ENCODE measurements around the gene CIB2.
A peak's percentile ranks its signal among the peaks of the same experiment; 100 is the strongest.

Gene CIB2

DNA sequence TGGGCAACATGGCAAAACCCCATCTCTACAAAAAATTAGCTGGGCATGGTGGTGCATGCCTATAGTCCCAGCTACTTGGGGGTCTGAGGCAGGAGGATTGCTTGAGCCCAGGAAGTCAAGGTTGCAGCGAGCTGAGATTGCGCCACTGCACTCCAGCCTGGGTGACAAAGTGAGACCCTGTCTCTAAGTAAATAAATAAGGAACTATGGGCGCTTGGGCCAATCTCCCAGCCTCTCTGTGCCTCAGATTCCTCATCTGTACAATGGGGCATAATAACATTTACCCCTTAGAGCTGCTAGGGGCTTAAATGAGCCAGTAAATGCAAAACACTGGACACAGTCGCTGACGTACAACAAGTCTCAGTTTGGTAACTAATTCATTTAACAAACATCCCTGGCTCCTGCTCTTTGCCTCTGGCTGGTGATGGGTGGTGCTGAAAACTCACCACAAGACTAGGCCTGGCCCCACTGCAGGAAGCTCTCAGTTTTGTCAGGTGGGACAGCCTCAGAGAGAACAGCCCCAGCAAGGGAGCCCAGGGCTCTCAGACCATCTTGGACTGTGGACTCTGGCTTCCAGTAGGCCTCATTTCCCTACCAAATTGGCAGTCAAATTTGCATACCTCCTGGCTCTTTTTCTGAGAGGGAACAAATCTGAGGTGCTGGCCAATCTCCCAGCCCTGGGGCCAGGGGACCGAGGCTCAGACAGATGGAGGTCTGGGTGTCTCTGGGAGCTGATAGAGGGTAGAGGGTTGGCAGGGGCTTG is 47.4 kb downstream of the CIB2 start:
- no peak for DNase-seq (ENCODE audit: low spot score)

DNA sequence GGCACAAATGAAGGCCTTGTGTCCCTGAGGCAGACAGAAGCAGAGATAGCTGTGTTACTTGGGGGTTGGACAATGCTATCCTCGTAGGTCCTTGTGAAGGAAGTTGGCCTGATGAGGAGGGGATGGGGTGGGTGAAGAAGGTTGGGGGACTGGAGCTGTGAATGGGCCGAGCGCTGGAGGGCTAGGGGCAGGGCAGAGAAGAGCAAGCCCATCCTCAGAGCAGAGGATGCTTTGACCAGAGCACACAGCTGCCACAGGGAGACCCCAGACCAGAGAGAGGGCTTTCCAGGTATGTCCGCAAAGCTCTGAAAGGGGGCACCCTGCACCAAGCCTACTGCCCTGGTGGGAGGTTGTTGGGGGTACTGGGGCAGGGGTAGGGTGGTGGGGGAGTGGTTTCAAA is 48.1 kb downstream of the CIB2 start:
- no peak for DNase-seq (ENCODE audit: low spot score)

- DNase-seq (ENCODE audit: low spot score): no peak
Measured at GRCh38 chr15:78082743-78083110, 48.5 kb downstream of the CIB2 start.

DNA sequence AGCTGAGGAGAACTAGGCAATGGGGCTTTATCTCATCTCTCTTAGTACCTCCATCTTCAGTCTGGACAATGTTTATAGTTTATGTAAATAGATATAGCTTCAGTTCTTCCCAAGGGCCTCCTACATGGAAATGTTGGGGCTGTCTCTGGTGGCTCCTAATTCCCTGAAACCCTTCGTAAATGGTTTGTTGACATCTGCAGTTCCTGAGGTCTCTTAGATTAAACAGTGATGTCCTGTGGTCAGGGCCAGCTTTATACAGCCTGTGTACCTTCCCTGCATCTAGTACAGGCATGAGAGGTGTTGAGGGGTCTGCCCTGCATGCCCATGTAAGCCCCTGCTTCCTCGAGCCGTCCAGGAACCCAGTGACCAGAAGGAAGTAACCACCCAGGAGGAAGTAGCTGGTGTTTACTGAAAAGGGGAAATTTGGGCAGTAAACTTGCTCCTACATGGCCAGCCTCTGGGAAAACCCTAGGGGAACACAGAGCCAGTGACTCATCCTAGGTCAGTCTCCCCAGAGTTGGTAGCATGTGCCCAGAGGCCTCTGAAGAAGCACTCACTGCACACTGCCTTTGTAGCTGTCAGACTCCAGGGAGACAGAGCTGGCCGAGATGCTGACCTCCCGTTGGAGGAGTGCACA is 49.0 kb downstream of the CIB2 start:
- no peak for DNase-seq (ENCODE audit: low spot score)

GRCh38 chr15:78080088-78080460 is 51.2 kb downstream of the CIB2 start:
- DNase-seq (ENCODE audit: low spot score): no peak

- DNase-seq (ENCODE audit: low spot score): no peak
Measured at GRCh38 chr15:78079298-78080087, 51.8 kb downstream of the CIB2 start.

- no peak for DNase-seq (ENCODE audit: low spot score)
Measured at GRCh38 chr15:78077871-78078210, 53.4 kb downstream of the CIB2 start.

GRCh38 chr15:78077053-78077870 is 54.0 kb downstream of the CIB2 start, which contains the start of gene TBC1D2B:
Gene TBC1D2B, minus strand, starts transcription at chr15:78077711. Its CDS starts 59 bp downstream, at chr15:78077652.
- peak; percentile 31 for DNase-seq (ENCODE audit: low spot score)

DNA sequence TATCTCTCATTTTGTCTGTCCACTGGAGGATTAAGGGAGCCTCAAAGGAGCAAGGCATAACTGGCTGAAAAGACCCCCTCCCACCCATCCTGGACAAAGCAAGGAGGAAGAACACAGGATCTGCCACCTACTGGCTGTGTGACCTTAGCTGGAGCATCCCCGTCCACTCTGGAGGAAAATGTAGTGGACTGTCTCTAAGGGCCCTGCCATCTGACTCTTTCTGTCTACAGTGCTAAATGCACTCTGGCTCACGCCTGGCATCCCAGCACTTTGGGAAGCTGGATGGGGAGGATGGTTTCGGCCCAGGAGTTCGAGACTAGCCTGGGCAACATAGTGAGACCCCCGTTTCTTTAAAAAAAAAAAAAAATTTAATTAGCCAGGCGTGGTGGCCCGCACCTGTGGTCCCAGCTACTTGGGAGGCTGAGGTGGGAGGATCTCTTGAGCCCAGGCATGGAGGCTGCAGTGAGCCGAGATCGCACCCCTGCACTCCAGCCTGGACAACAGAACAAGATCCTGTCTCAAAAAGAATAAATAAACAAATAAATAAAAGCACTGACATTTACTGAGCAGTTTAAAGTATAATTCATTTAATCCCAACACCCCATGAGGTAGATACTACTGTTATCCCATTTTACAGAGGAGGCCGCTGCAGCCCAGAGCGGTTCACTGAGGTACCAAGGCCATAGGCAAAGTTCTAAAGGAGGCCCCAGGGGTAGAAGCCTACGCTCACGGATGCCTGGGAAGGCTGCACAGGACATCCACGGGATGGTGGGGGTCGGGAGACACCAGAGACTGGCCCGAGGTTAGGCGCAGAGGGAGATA is 54.8 kb downstream of the CIB2 start:
- DNase-seq (ENCODE audit: low spot score): no peak

DNA sequence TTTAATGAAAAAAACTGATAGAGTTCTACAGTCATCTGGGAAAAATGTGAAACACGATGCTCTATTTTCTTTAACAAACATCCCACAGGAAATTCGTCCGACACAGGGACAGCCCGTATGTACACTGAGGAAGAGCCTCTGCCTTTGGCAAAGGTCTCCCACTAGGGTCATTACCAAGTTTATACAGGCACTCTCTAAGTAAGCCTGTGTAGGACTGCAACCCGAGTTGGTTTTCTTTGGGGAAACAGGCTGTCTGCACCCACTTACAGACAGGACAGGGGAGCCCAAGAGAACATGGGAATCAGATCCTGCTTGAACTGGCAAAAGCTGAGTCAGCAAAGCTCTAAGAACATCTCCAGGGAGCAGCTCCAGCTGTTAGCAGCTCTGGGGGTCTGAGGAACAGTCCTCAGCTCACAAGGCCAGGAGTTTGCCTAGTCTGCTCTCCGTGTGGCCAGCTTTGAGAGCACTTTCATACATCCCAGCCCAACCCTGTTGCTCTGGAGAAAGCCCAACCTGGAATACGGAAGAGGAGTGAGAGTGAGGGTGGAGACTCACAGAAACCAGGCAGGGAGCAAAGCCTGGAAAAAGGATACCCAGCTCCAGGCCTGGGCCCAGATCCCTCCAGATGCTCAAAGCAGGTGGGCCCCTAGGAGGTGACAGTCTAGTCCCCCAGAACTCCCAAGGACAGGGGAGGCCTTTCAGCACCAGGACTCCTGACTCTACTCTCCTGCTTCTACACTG is 55.6 kb downstream of the CIB2 start:
- no peak for DNase-seq (ENCODE audit: low spot score)

DNA sequence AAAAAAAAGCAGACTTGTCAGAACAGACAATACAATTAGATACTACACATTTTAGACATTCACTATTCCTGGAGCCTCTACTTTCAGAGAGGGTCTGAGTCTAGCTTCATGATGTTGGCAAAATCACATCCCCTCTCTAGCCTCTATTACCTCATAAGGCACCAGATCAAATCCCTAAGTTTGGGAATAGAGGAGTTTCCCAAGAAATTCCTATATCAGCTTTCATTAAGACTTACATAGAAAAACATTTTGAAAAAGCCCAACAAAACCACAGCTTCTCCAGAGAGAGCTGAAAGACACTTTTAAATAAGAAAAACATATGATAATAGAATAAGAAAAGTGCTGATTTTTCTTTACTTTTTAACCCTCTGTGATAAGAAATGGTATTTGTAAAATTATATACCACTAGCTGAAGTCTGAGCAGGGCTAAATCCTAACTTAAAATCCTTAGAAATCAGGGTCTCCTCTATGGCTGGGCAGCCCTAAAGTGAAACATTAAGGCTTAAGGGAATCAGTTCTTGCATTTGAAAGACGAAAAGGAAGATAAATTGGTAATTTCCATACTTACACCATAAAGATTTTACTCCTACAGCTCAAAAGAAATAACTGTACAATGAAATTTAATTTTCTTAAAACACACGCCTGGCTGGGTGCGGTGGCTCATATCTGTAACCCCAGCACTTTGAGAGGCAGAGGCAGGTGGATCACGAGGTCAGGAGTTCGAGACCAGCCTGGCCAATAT is 58.0 kb downstream of the CIB2 start:
- DNase-seq (ENCODE audit: low spot score): no peak

GRCh38 chr15:78072080-78072892 is 59.0 kb downstream of the CIB2 start:
- no peak for DNase-seq (ENCODE audit: low spot score)

GRCh38 chr15:78071383-78071782 is 59.9 kb downstream of the CIB2 start:
- DNase-seq (ENCODE audit: low spot score): no peak

- DNase-seq (ENCODE audit: low spot score): no peak
Measured at GRCh38 chr15:78070049-78070700, 61.1 kb downstream of the CIB2 start.

GRCh38 chr15:78069462-78070029 is 61.7 kb downstream of the CIB2 start:
- no peak for DNase-seq (ENCODE audit: low spot score)

DNA sequence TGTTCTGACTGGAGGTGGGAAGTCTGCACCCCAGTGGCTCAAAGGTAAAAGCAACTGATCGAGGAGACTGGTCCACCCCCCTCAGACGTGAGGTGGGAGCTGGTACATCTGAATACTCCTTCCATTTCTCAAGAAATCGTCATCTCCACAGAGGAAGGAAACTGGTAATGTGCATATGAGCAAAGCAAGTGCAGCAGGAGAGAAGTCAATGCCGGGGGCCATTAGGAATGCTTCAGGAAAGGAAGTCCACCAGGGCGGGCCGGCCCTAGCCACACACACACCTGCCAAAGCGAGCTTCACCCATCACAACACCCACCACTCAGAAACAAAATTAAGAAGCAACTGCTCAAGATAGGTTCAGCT is 62.2 kb downstream of the CIB2 start:
- DNase-seq (ENCODE audit: low spot score): no peak

GRCh38 chr15:78067328-78068228 is 63.7 kb downstream of the CIB2 start:
- DNase-seq (ENCODE audit: low spot score): no peak

Data from hematopoietic multipotent progenitor cell treated with erythropoietin and hydrocortisone succinate and interleukin-3 and kit ligand, for 15 days (in vitro differentiated cells).